ENCODE data around the gene FBP2.

- TF ChIP-seq CTCF (IDR thresholded peaks at IDR 0.05) (no peak), EZH2 (IDR thresholded peaks at IDR 0.05; ENCODE audit: borderline replicate concordance, insufficient read depth, low read depth, low read length, poor library complexity, severe bottlenecking) (no peak)
Observed at GRCh38 chr9:94638335-94639060, 44.9 kb upstream of the FBP2 start.

Data from B cell (primary cell).